ENCODE measurements around the gene GYG2.

GRCh38 chrX:2854918-2855317, 26.2 kb downstream of the GYG2 start:
- TF ChIP-seq EZH2 (IDR thresholded peaks at IDR 0.05) (no peak), CTCF (IDR thresholded peaks at IDR 0.05 in 2 of 3, conservative IDR thresholded peaks at IDR 0.05 in 1 of 3; ENCODE audit: borderline replicate concordance in 1 of 3, insufficient read depth in 1 of 3, low read depth in 2 of 3, low read length in 2 of 3) (no peak), JUND (IDR thresholded peaks at IDR 0.05) (no peak), REST (IDR thresholded peaks at IDR 0.05; ENCODE audit: low read depth) (no peak), POLR2A (IDR thresholded peaks at IDR 0.05; ENCODE audit: borderline replicate concordance, extremely low read depth, insufficient read depth, insufficient read length) (no peak), RAD21 (IDR thresholded peaks at IDR 0.05; ENCODE audit: low read depth) (no peak), SIN3A (IDR thresholded peaks at IDR 0.05; ENCODE audit: low read depth) (no peak), FOSL1 (IDR thresholded peaks at IDR 0.05; ENCODE audit: low read depth) (no peak), POLR2AphosphoS5 (IDR thresholded peaks at IDR 0.05; ENCODE audit: low read depth, low read length) (no peak), TCF7L2 (IDR thresholded peaks at IDR 0.05; ENCODE audit: borderline replicate concordance, extremely low read depth, insufficient read depth, insufficient read length) (no peak), CEBPB (IDR thresholded peaks at IDR 0.05; ENCODE audit: low read depth) (no peak), YY1 (IDR thresholded peaks at IDR 0.05; ENCODE audit: extremely low read depth, insufficient replicate concordance, low read depth, low read length) (no peak)

Measured in HCT116 (cell line).